HG03571 (cell line): Measurements from ENCODE around the gene ATP2C2.
"Not testable (repeated sequence)": the region's sequence is repeated elsewhere in the genome, so short reads cannot be mapped to it uniquely, and the experiment has no call there.

Experiments
- ATAC-seq: cut with Tn5 transposase; IDR thresholded peaks from one replicate; pipeline ENCODE4 v1.9.1; 2021; ENCODE audit not compliant: unreplicated experiment

Gene ATP2C2

DNA sequence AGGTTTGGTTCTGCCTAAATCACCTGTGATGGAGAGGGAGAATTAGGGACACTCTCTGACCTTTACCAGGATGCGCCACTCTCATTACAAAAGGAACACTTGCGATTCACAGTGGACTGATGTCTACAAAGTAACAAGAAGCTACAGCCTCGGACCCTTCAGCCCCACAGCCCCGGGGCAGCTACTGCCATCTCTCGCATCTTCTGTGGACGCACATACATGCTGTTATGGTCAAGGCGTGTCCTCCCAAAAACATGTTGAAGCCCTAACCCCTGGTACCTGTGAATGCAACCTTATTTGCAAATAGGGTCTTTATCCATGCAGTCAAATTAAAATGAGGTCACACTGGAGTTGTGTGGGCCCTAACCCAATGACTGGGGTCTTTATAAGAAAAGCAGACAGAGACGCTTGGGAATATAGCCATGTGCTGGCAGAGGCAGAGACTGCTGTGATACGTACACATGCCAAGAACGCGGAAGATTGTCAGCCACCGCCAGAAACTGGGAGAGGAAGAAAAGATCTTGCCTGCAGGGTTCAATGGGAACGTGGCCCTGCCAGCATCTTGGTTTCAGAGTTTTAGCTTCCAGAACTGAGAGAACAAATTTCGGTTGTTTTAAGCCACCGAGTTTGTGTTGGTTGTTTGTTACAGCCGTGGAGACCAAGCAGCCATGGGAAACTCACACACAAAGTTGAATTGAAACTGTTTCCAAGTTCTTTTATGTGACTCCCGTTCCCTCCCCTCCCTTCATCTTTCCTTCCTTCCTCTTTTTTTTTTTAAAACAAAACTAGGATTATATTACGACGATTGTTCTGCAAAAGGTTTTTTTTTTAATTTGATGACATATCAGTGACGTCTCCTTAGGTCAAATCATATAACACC lies 23.1 kb downstream of the ATP2C2 start:
- ATAC-seq, result no peak

DNA sequence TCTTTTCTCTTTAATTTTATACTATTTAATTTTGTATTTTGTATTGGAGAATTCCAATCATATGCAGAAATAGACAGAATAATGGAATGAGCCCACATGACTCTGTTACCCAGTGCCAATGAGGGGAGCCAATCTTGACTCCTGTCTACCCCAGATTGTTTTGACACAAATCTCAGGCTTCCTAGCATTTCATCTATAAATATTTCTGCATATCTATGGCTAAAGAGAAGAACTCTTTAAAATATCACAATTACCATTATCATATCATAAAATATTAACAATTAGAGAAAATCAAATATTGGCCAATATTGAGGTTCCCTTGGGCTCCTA lies 23.7 kb downstream of the ATP2C2 start:
- ATAC-seq, result no peak

DNA sequence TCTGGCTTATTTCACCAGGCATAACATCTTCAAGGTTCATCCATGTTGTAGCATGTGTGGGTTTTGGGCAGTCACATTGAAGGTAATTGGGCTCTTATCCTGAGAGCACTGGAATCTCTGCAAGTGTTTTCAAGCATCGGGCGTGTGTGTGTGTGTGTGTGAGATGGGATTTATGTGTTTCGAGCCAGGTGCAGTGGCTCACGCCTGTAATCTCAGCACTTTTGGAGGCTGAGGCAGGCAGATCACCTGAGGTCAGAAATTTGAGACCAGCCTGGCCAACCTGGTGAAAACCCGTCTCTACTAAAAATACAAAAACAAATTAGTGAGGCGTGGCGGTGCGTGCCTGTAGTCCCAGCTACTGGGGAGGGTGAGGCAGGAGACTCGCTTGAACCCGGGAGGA lies 27.7 kb downstream of the ATP2C2 start:
- not testable (repeated sequence) for ATAC-seq

DNA sequence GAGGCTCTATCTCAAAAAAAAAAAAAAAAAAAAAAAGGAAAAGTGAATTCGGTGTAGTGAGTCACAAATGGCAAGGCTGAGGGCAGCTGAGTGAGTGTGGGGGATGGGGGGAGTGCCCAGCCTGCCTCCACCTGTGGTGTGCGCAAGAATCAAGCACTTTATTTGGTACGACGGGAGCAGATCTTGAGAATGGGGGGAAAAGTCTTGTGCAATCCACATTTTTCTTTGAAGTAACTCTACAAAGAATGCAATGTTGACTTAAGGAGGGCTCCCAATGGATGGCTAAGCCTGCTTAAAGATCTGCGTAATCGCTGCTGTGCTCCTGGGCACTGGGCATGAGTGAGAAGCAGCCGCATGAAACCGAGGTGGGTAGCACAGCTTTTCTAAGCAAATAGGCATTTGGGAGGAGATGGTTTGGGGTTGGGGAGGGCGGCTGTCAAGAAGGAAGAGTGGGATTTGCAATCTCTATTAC lies 28.2 kb downstream of the ATP2C2 start:
- no peak for ATAC-seq

DNA sequence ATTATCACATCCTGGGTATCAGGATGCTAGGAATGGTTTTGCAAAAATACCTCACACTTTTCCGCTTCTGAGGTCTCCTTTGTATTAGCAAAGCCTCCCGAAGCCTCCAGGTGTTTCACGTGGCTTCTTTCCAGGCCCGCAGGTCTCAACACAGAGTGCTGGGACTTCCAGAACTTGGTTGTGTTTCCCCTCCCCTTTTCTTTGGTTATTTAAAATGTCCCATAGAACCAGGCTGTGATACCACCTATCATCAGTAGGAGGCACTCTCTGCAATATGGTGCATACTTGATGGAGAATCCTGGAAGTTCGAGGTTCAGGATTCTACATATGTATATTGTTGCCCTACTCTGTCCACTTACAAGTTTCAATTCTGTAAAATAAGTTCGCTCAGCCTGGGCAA lies 28.8 kb downstream of the ATP2C2 start:
- no peak for ATAC-seq

DNA sequence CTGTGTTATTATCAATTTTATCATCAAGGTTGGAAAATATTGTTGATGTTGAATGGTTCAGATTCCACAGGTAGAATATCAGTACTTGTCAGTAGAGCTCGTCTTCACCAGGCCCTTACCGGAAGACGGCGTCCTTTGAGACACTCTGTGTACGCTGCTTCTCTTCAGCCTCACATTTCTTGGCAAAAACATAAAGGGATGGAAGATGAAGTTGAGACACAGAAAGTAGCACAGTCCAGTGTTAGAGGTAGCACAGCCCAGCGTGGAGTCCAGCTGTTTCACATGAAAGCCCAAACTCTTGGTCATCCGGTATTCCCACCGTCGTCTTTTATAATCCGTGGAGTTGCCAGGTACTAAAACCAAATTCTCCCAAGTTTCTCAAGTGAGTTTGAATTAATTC lies 30.4 kb downstream of the ATP2C2 start:
- no peak for ATAC-seq

DNA sequence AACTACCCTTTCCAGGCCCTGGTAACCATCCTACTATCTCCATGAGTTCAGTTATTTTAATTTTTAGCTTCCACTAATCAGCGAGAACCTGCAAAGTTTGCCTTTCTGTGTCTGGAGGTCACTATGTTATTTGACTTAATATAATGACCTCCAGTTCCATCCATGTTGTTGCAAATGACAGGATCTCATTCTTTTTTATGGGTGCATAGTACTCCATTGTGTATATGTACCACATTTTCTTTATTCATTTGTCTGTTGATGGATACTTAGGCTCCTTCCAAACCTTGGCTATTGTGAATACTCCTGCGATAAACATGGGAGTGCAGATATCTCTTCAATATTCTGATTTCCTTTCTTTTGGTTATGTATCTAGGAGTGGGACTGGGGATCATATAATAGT lies 31.6 kb downstream of the ATP2C2 start:
- ATAC-seq, result not testable (repeated sequence)

DNA sequence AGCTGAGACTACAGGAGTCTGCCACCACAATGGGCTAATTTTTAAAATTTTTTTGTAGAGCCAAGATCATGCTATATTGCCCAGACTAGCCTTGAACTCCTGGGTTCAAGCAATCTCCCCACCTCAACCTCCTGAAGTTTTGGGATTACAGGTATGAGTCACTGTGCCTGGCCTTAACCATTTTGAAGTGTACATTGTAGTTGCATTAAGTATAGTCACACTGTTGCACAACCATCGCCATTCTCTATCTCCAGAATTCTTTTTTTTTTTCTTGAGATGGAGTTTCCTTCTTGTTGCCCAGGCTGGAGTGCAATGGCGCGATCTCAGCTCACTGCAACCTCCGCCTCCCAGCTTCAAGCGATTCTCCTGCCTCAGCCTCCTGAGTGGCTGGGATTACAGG lies 35.1 kb downstream of the ATP2C2 start:
- ATAC-seq, result not testable (repeated sequence)

DNA sequence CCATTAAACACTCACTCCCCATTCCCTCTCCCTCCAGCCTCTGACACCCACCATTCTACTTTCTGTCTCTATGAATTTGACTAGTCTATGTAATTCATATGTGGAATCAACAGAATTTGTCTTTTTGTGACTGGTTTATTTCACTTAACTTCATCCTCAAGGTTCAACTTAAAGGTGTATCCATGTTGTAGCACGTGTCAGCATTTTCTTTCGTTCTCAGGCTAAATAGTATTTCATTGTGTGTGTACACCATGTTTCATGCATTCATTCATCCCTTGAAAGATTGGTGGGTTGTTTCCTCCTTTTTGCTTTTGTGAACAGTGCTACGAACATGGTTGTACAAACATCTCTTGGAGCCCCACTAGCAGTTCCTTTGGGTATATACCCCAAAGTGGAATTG lies 36.0 kb downstream of the ATP2C2 start:
- ATAC-seq, result no peak

DNA sequence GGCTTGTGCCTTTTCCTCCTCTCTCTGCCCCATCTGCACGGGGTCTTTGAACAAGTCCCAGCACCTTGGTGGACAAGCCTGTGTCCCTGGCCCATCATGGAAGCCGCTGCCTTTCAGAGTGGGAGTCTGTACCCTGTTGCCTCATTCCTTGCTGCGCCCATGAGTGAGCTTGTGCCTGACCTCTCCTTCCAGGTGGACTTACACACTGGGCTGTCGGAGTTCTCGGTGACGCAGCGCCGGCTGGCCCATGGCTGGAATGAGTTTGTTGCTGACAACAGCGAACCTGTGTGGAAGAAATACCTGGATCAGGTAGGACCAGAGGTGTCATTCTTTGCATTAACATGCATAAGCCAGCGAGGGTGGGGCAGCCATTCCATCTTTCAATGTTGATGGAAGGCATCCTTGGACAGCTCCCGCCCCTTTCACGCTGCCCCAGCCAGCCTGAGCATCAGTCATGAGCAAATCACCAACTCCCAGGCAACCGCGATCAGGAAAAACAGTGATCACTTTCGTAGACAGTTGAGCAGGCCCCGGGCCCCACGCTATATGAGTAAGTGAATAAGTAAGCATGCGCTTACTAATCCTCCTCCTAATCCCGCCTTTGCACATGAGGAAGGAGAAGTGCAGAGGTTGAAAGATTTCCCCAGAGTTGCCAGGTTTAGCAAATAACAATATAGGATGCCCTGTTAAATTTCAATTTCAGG lies 36.8 kb downstream of the ATP2C2 start:
- no peak for ATAC-seq

DNA sequence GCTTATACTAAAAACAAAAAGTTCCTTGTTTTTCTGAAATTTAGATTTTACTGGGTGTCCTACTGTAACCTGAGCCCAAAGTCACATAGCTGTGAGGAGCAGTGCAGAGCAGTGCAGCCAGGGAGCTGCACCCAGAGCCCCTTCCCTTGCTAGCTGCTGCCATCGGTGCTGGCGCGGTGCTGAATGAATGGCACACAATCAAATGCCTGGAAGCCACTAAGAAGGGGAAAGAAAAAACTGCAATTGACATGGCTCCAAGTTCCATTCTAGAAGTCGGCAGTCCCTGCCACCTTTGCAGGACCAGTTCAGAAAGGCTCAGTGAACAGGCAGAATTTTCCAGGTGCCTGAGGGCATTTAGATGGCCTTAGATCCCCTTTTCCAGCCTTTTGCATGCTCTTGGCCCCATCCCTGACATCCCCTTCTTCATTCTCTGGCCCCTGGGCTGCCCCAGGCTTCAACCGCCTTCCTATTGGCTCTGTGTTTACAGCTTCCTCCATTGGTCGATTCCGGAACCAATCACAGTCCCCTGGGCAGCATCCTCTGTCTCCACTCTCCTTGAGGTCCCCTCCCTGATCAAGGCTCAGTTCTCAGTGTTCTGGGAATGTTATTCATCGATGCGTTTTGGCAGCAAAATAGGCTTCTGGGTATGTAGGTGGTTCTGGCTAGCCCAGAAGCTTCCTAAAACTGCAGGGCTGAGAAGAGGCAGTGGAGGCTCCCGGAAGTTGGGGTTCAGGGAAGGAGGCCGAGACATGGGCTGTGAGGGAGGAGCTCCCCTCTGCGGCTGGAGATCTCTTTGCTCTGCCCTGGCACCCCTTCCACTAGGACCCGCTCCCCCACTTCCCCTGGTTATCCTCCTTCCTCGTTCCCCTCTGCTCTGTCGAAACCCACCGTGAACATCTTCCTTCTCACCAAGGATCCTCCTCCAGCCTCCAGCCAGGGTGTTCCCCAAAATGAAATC lies 37.9 kb downstream of the ATP2C2 start:
- no peak for ATAC-seq

DNA sequence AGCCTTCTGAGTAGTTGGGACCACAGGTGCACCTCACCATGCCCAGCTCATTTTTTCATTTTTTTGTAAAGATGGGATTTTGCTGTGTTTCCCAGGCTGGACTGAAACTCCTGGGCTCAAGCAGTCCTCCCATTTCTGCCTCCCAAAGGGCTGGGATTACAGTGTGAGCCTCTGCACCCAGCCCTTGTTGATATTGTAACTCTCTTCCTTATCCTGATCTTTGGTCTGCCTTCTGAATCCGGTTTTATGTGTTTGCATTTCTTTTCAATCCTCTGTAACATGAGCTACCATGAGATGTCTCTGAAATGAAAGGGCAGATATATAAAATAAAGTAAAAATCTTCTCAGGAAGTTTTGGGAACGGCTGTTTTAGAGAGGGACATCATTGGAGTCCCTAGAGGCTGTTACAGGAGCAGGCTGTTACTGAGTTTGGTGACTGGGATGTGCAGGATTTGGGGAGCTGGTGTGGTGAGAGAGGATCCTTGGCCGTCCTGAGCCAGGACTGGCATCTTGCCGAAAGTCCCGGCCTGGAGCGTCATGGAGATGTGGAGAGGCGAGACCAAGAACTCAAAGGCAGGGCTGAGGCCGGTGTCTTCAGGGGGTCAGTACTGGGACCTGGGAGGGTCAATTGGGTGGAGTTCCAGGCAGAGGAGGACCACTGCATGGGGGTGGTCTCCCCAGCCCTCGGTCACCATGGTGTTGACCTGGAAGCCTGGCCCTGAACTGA lies 39.4 kb downstream of the ATP2C2 start:
- ATAC-seq, result no peak

DNA sequence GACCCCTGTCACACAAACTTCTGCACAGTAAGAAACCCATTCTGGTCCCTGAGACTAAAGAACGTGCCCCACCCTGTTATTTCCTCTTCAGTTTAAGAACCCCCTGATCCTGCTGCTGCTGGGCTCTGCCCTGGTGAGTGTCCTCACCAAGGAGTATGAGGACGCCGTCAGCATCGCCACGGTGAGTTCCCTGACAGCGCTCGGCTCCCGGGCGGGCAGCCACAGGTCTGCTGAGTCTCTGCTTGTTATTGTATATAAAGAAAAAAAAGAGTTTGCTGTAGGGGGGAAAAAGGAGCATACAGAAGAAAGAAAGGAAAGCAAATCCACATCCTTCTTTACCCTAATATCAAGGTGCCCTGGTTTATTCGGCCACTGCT lies 40.0 kb downstream of the ATP2C2 start:
- ATAC-seq, result no peak

DNA sequence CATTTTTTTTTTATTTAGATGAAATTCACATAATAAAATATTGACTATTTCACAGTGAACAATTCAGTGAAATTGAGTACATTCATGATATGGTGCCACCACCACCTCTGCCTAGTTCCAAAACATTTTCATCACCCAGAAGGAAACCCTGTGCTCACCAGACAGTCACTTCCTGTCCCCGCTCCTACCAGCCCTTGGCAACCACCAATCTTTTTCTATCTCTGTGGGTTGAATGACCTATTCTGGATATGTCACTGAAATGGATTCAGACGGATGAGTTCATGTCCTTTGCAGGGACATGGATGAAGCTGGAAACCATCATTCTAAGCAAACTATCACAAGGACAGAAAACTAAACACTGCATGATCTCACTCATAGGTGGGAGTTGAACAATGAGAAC lies 40.5 kb downstream of the ATP2C2 start:
- no peak for ATAC-seq

DNA sequence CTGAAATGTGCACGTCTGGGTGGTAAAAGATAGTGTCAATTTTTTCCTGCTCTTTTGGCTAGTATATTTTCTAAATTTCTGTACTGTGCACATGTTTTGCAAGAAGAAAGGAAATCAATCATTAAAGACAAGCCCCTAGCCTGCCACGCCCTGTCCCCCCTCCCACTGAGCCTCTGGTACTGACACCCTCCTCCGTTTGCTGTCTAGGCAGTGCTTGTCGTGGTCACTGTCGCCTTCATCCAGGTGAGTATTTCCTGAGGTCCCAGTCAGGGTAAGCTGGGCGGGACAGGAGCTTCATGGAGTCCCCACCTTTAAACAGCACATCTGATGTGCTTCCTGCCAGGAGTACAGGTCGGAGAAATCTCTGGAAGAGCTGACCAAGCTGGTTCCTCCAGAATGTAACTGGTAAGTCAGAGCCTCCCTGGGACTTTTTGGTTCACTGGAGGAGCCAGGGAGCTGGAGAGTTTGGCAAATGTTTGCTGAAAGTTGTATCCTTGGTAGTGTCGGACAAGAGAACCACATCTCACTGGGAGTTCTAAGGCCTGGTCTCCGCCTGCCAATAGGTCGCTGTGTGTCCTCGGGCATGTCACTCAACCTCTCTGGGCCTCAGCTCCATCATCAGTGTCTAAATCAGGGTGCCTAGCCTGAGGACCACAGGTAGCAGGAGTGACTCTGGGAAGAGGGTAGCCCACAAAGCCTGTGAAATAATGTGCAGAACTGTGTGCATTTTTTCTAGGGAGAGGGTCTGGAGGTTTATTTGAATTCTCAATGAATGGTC lies 42.2 kb downstream of the ATP2C2 start:
- no peak for ATAC-seq

DNA sequence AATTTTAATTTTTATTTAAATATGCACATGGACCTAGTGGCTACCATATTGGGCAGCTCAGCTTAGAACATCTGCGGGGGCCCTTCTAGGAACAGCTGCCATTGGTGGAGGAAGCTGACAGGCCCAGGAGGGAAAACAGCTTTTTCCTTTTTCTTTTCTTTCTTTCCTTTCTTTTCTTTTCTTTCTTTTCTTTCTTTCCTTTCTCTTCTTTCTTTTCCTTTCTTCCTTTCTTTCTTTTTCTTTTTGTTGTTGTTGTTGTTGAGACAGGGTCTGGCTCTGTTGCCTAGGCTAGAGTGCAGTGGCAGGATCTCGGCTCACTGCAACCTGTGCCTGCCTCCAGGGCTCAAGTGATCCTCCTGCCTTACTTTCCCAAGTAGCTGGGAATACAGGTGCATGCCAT lies 43.4 kb downstream of the ATP2C2 start:
- no peak for ATAC-seq

DNA sequence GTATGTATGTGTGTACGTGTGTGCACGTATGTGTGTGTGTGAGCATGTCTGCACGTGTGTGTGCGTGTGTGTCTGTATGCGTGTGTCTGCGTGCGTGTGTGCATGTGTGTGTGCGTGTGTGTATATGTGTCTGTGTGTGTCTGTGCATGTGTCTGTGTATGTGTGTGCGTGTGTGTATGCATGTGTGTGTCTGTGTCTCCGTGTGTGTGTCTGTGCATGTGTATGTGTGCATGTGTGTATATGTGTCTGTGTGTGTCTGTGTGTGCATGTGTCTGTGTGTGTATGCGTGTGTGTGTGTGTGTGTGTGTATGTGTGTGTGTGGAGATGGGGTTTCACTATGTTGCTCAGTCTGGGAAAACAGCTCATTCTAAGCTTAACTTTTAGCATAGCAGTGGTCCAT lies 43.9 kb downstream of the ATP2C2 start:
- no peak for ATAC-seq

DNA sequence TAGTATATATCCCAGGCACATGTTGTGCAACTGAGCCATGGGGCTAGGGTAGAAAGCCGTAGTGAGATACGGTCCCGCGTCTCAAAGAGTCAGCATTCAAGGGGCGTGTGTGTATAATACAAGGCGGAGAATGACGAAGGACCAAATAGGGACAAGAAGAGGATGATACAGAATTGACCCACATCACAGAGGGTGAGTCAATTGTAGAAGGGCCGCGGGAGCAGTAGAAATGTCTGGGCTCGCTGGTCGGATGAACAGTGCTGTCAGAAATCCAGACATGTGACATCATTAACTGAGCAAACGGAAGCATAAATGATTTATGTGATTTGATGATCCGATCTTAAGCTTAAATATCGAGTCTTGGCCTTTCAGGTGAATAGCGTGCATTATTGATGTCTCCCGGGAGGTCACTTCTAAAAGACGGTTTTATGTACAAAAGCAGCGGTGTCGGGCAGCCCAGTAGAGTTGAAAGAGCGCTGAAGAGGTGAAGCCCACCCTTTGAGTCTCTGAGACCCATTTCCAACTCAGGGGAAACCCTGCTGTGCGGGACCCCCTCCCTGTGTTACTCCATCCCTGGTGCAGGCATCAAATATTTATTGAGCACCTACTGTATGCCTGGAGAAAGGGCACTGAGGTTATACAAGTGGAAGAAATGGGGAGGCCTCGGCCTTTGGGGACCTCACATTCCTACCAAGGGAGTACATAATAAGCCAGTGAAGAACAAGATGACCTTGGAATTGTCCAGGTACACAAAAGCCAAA lies 45.1 kb downstream of the ATP2C2 start:
- no peak for ATAC-seq

DNA sequence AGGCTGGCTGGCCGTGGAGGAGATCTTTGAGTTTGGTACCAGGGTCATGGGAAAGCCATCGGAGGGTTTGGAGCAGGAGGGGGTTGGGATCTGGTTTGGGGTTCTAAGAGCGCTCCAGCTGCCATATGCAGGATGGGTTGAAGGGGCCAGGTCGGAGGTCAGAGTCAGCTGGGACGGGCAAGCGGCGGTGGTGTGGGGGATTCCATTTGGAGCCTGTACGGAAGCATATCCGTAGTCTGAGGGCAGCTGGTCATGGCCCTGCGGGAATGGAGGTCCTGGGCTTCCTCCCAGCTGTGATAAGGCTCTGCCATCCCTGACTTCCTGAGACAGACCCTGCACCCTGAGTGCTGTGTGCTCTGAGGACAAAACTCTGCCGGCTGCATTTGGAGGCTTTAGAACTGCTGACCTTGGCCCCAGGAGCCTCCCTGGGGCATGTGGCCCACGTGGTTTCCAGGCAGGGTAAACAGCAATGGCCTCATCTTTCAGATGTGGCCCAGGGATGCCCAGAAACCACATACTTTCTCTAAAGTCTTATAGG lies 46.5 kb downstream of the ATP2C2 start:
- ATAC-seq, result no peak
